Measurements from ENCODE around the gene HS3ST3A1. TPM values are rescaled to one million over a fixed set of nuclear protein-coding genes. Genes with fewer than 3 reads are reported as not detected.

HS3ST3A1 gene
- total and polyA plus RNA-seq, 2 of the 4 experiments (the other 2 are of a cell fraction): 8.8 to 9.0 TPM

- CTCF ChIA-PET: interaction anchor here (0.6 to 2.5 kb wide), 5 partner anchors 251 to 1331 kb away, joined by 3 to 17 read pairs (median 4); partner anchors contain the start of gene HS3ST3B1
- Histone ChIP-seq H3K79me1 (ENCODE audit: low read depth in 1 of 2, low read length in 2 of 2) (peaks cover 11 to 51% of the 10 kb centered on the region in 2 experiments), H3K14ac (replicated peaks; ENCODE audit: low read depth, low read length) (peak overlapping the region; percentile 73; the same call in 1 of the 2 replicates), H3K18ac (ENCODE audit: low read depth, low read length) (peak overlapping the region; percentile 1; the same call in 1 of the 2 replicates), H2AK9ac (replicated peaks; ENCODE audit: low read depth, low read length, poor library complexity) (peak overlapping the region; percentile 25), H3K36me3 (ENCODE audit: control insufficient read depth, insufficient read depth, low read length) (no peaks in the 10 kb centered on the region), H4K8ac (ENCODE audit: low read depth in 2 of 2, low read length in 2 of 2) (peak overlapping the region; percentile 36 to 69; a peak in 3 of 4 replicates), H3K27me3 (ENCODE audit: control insufficient read depth, insufficient read depth, low read length) (no peaks in the 10 kb centered on the region), H3K4me3 (ENCODE audit: insufficient read depth, low read depth, low read length) (peak overlapping the region; percentile 13; the same call in 1 of the 2 replicates), H2BK20ac (ENCODE audit: low read depth, low read length) (peak overlapping the region; percentile 79), H3K4ac (ENCODE audit: low read depth, low read length) (peak overlapping the region; percentile 82), H2AK5ac (ENCODE audit: low read depth, low read length) (peak overlapping the region; percentile 77), H4K20me1 (ENCODE audit: insufficient read depth, low read length) (no peaks in the 10 kb centered on the region), H3K23ac (ENCODE audit: low read depth, low read length) (peak overlapping the region; percentile 84), H4K5ac (ENCODE audit: low read depth, low read length) (peak overlapping the region; percentile 14), H3K56ac (ENCODE audit: extremely low read depth, insufficient read depth, low read length) (0 out of 2 replicates have a peak overlapping the region, but pooled peaks have one; percentile 21), H2BK5ac (ENCODE audit: low read depth, low read length, poor library complexity, severe bottlenecking) (peak overlapping the region; percentile 39), H3K27ac (ENCODE audit: insufficient read depth, low read length) (peak overlapping the region; percentile 49; the same call in 1 of the 2 replicates), H4K91ac (ENCODE audit: insufficient read depth, low read depth, low read length) (peak overlapping the region; percentile 81), H2AFZ (replicated peaks; ENCODE audit: low read length, poor library complexity) (peak overlapping the region; percentile 56), H3K9ac (ENCODE audit: low read depth, low read length) (peak overlapping the region; percentile 47), H2BK15ac (ENCODE audit: low read depth, low read length) (peak overlapping the region; percentile 35; the same call in 2 of the 3 replicates), H3K4me2 (ENCODE audit: low read depth, low read length) (peak overlapping the region; percentile 78), H3K4me1 (ENCODE audit: control insufficient read depth, insufficient read depth, low read length) (peaks cover 21% of the 10 kb centered on the region), H3K9me1 (ENCODE audit: insufficient read depth, low read length) (peaks cover 17% of the 10 kb centered on the region; the same call in 1 of the 2 replicates), H3K9me3 (ENCODE audit: control insufficient read depth, insufficient read depth, low read length) (no peaks in the 10 kb centered on the region), H2BK120ac (ENCODE audit: low read depth, low read length) (peak overlapping the region; percentile 81)
- no CpG with 5 or more reads among the region's 13 CpGs for WGBS, 2 experiments (ENCODE audit: extremely low coverage in 2 of 2, insufficient read length in 1 of 2)
- in situ Hi-C loops (cut with MboI; ENCODE audit: low sequenced_read_pairs) (loop anchor here (10.0 kb wide), 1 partner anchor 1328 kb away; no protein-coding TSS in a partner anchor), dilution Hi-C loops (cut with HindIII; ENCODE audit: low sequenced_read_pairs, unreplicated experiment) (no loop called here), intact Hi-C loops (cut with micrococcal nuclease) (loop anchor here (5.0 to 10.0 kb wide), 4 partner anchors 1208 to 1576 kb away; no protein-coding TSS in a partner anchor)
- no TSS peak for BruUV-seq (replicated peaks)
- POLR2A ChIA-PET (ENCODE audit: unreplicated experiment): no interaction called here
- no peak for ATAC-seq (ENCODE audit: low read depth)
- no peak for DNase-seq
- TF ChIP-seq NFE2L2 (IDR thresholded peaks at IDR 0.05; ENCODE audit: low read depth, low read length) (no peak), BHLHE40 (IDR thresholded peaks at IDR 0.05; ENCODE audit: low read depth, low read length) (no peak), CTCF (conservative IDR thresholded peaks at IDR 0.05; ENCODE audit: low read depth, low read length) (no peak), RAD21 (IDR thresholded peaks at IDR 0.05; ENCODE audit: low read length) (no peak), SMC3 (IDR thresholded peaks at IDR 0.05; ENCODE audit: low read depth, low read length) (no peak), FOS (IDR thresholded peaks at IDR 0.05; ENCODE audit: low read depth, low read length) (no peak), MXI1 (IDR thresholded peaks at IDR 0.05; ENCODE audit: borderline replicate concordance, low read depth, low read length) (no peak), MAZ (IDR thresholded peaks at IDR 0.05; ENCODE audit: borderline replicate concordance, low read depth, low read length) (no peak), RCOR1 (IDR thresholded peaks at IDR 0.05; ENCODE audit: insufficient replicate concordance, low read length) (no peak), USF2 (IDR thresholded peaks at IDR 0.05; ENCODE audit: low read depth, low read length) (no peak), RFX5 (IDR thresholded peaks at IDR 0.05; ENCODE audit: low read depth, low read length) (no peak), ELK1 (IDR thresholded peaks at IDR 0.05; ENCODE audit: borderline replicate concordance, low read depth, low read length) (no peak), CHD1 (IDR thresholded peaks at IDR 0.05; ENCODE audit: low read depth, low read length) (no peak)
Measured at GRCh38 chr17:13596241-13596923, 5.3 kb downstream of the HS3ST3A1 start.
